HCT116 (cell line): ENCODE measurements around the gene NIM1K. TPM values are rescaled to one million over a fixed set of nuclear protein-coding genes. Genes with fewer than 3 reads are reported as not detected.

ENCODE experiments used
- ATAC-seq: fragments of 200-7000 bp; cut with Tn5 transposase; 2 replicates; pipeline ENCODE4 v1.9.1; 2020; ENCODE audit warnings: mild to moderate bottlenecking, moderate library complexity
- BruUV-seq: library from RNA; stranded (reverse); fragments of 400-500 nt; replicated peaks from 2 replicates; lab custom pipeline; 2021; lab: Mats Ljungman, UMichigan
- CTCF ChIA-PET: fragments of 300-600 bp; sonication (Branson Sonifier 250); formaldehyde crosslinking; loops from one replicate; lab custom pipeline; 2021; ENCODE audit warnings: antibody characterized with exemption; lab: Charles Lee
- POLR2A ChIA-PET: fragments of 300-600, 350-600 bp; sonication (Branson Sonifier 250); formaldehyde crosslinking; loops from one replicate; lab custom pipeline; 2021; ENCODE audit warnings: antibody characterized with exemption; lab: Charles Lee
- RAD21 ChIA-PET, 2 experiments: fragments of 300-600 bp; sonication (Branson Sonifier 250); formaldehyde crosslinking; loops; one replicate each; lab custom pipeline; 2023; ENCODE audit warnings: low total read pairs in 2 of 2; ENCODE audit not compliant: uncharacterized antibody in 2 of 2, unreplicated experiment in 2 of 2, low non-redundant PET in 1 of 2; lab: Charles Lee
- DNase-seq: peaks from one replicate; pipeline ENCODE4 v3.0.0-alpha.2; 2010; ENCODE audit warnings: low read depth, low spot score
- H2AFZ ChIP-seq: fragments of 200-600 bp; shearing (Covaris generic), sonication (generic); 2 replicates; pipeline ENCODE4 v1.6.1; 2017; ENCODE audit warnings: low read depth, mixed run types, mixed read lengths, antibody characterized with exemption, low read length; ENCODE audit not compliant: poor library complexity, severe bottlenecking
- H3K27ac ChIP-seq: 2 replicates; pipeline ENCODE4 v1.5.1; 2012; ENCODE audit warnings: low read depth, low read length
- H3K27me3 ChIP-seq: fragments of 200-600 bp; sonication (generic); 2 replicates; pipeline ENCODE4 v1.6.1; 2016; ENCODE audit warnings: mixed run types, low read length, mixed read lengths; ENCODE audit not compliant: insufficient read depth
- H3K36me3 ChIP-seq, 2 experiments: fragments of 200-500 bp in 1 of 2; fragments of 200-600 bp in 1 of 2; sonication (Bioruptor generic) in 1 of 2; sonication (generic) in 1 of 2; 2 replicates each; pipeline versions ENCODE4 v1.5.1 to v1.6.1; 2014 to 2016; ENCODE audit warnings: low read length in 2 of 2, inconsistent platforms in 1 of 2, mixed read lengths in 1 of 2, mixed run types in 1 of 2; ENCODE audit not compliant: insufficient read depth in 2 of 2, control insufficient read depth in 1 of 2
- H3K4me1 ChIP-seq, 2 experiments: fragments of 200-600 bp in 1 of 2; sonication (generic) in 1 of 2; 2 replicates each; pipeline versions ENCODE4 v1.5.1 to v1.6.1; 2012 to 2017; ENCODE audit warnings: low read length in 2 of 2, inconsistent platforms in 1 of 2, mild to moderate bottlenecking in 1 of 2, mixed read lengths in 1 of 2, mixed run types in 1 of 2, moderate library complexity in 1 of 2; ENCODE audit not compliant: insufficient read depth in 2 of 2, control insufficient read depth in 1 of 2
- H3K4me2 ChIP-seq: fragments of 200-600 bp; sonication (generic); 2 replicates; pipeline ENCODE4 v1.6.1; 2017; ENCODE audit warnings: mixed run types, low read length, mixed read lengths
- H3K4me3 ChIP-seq, 2 experiments: fragments of 200-600 bp in 1 of 2; sonication (generic) in 1 of 2; replicated peaks in 1 of 2; 2 replicates each; pipeline ENCODE4 v1.5.1; 2011 to 2016; ENCODE audit warnings: low read length in 2 of 2, control low read depth in 1 of 2, low read depth in 1 of 2, mild to moderate bottlenecking in 1 of 2, mixed read lengths in 1 of 2, mixed run types in 1 of 2
- H3K79me2 ChIP-seq: fragments of 200-600 bp; sonication (generic); 2 replicates; pipeline ENCODE4 v1.6.1; 2017; ENCODE audit warnings: mild to moderate bottlenecking, mixed run types, low read length, moderate library complexity, mixed read lengths; ENCODE audit not compliant: insufficient read depth
- H3K9ac ChIP-seq: fragments of 200-600 bp; sonication (generic); 2 replicates; pipeline ENCODE4 v1.6.1; 2016; ENCODE audit warnings: low read length, mixed read lengths
- H3K9me2 ChIP-seq: fragments of 200-600 bp; sonication (generic), shearing (Covaris generic); 2 replicates; pipeline ENCODE4 v1.6.1; 2017; ENCODE audit warnings: mixed run types, mild to moderate bottlenecking, moderate library complexity; ENCODE audit not compliant: insufficient read depth
- H3K9me3 ChIP-seq, 2 experiments: fragments of 200-500 bp in 1 of 2; fragments of 200-600 bp in 1 of 2; sonication (Bioruptor generic) in 1 of 2; sonication (generic) in 1 of 2; 2 replicates each; pipeline ENCODE4 v1.6.1; 2014 to 2017; ENCODE audit warnings: low read length in 2 of 2, mixed read lengths in 2 of 2, inconsistent platforms in 1 of 2, low read depth in 1 of 2, mild to moderate bottlenecking in 1 of 2, mixed run types in 1 of 2, moderate library complexity in 1 of 2; ENCODE audit not compliant: control insufficient read depth in 1 of 2, insufficient read depth in 1 of 2
- H4K20me1 ChIP-seq: fragments of 200-600 bp; sonication (generic), shearing (Covaris generic); 2 replicates; pipeline ENCODE4 v1.6.1; 2017; ENCODE audit warnings: mixed run types, mild to moderate bottlenecking, moderate library complexity; ENCODE audit not compliant: insufficient read depth
- CBX3 ChIP-seq: IDR thresholded peaks from 2 replicates; pipeline ENCODE4 v1.6.1; 2012; ENCODE audit warnings: low read depth
- EGR1 ChIP-seq: IDR thresholded peaks from 2 replicates; pipeline ENCODE4 v1.6.1; 2012; ENCODE audit warnings: low read depth
- ELF1 ChIP-seq: IDR thresholded peaks from 2 replicates; pipeline ENCODE4 v1.6.1; 2012; ENCODE audit warnings: low read depth, borderline replicate concordance
- EZH2phosphoT487 ChIP-seq: fragments of 200-600 bp; IDR thresholded peaks from 2 replicates; pipeline ENCODE4 v1.6.1; 2018; ENCODE audit warnings: antibody characterized with exemption, borderline replicate concordance
- POLR2A ChIP-seq: IDR thresholded peaks from 2 replicates; pipeline ENCODE4 v1.7.0; 2011; ENCODE audit warnings: borderline replicate concordance; ENCODE audit not compliant: insufficient read depth, insufficient read length; ENCODE audit errors: extremely low read depth
- SRF ChIP-seq: IDR thresholded peaks from 2 replicates; pipeline ENCODE4 v1.6.1; 2012; ENCODE audit warnings: low read depth
- YY1 ChIP-seq: IDR thresholded peaks from 2 replicates; pipeline ENCODE4 v1.6.1; 2011; ENCODE audit warnings: low read length, low read depth, moderate library complexity, mild to moderate bottlenecking; ENCODE audit not compliant: insufficient replicate concordance; ENCODE audit errors: extremely low read depth
- ZFX ChIP-seq: fragments of 450-650 bp; IDR thresholded peaks from 2 replicates; pipeline ENCODE4 v1.6.1; 2017
- intact Hi-C: fragments of 100-400 bp; cut with micrococcal nuclease; formaldehyde crosslinking; loops from 2 replicates; pipeline ENCODE4 v1.10.0; 2022
- total RNA-seq: library from RNA; stranded (reverse); gene quantifications from one replicate; pipeline ENCODE4 v1.2.1, GENCODE V29; 2021; ENCODE audit not compliant: unreplicated experiment
- TF ChIP-seq, protein P1 (sequence below): IDR thresholded peaks from 2 replicates; pipeline ENCODE4 v1.6.1; 2012
- TF ChIP-seq, protein P2 (sequence below): IDR thresholded peaks from 2 replicates; pipeline ENCODE4 v1.6.1; 2011; ENCODE audit warnings: mild to moderate bottlenecking, low read length, moderate library complexity; ENCODE audit not compliant: insufficient replicate concordance; ENCODE audit errors: extremely low read depth

NIM1K gene
- total RNA-seq, 1 experiment from 2014 or later = 0.44 TPM

DNA sequence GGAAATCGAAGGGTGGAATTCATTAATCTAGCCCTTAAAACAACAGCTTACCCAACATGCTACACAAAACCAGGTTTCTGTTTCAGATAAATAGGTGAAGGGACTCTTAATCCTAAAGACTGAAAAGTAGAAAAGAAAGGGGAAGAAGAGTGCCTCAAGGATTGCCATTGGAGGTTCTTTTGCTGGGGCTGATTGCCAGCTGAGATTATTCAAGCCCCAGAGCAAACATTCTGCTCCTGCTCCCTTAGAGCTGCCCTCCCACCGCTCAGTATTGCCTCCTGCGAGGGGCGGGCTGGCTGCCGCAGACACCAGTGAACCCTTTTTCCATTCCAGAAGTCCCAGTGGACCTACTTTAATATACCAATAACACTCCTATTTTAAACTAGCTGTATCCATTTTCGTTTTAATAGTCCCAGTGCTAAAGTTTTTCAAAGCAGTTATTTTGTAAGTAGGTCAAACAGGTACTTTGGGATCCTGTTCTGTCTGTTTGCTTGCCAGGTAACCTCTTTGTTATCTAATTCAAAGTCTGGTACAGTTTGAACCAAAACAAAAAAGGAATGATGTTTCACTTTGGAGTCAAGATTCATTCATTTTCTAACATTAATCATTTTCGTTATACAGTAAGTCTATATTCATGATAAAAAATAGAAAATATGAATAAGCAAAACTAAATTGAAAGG, 82.5 kb downstream of the NIM1K start:
- H4K20me1 ChIP-seq = no peaks in the 10 kb centered on the region; the same call in 1 of the 2 replicates
- intact Hi-C loops = no loop called here
- no TSS peak for BruUV-seq
- H3K27ac ChIP-seq = no peak overlapping the region
- CTCF ChIA-PET = no interaction called here
- no peaks in the 10 kb centered on the region for H3K9me2 ChIP-seq
- no peaks in the 10 kb centered on the region for H3K79me2 ChIP-seq
- RAD21 ChIA-PET = no interaction called here
- H3K36me3 ChIP-seq = no peaks in the 10 kb centered on the region
- TF ChIP-seq YY1 (no peak), SRF (no peak), EGR1 (no peak), EZH2phosphoT487 (no peak), CBX3 (no peak), ZFX (no peak), POLR2A (no peak), ELF1 (no peak)
- TF ChIP-seq, protein P1, sequence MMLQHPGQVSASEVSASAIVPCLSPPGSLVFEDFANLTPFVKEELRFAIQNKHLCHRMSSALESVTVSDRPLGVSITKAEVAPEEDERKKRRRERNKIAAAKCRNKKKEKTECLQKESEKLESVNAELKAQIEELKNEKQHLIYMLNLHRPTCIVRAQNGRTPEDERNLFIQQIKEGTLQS = no peak
- TF ChIP-seq, protein P2, sequence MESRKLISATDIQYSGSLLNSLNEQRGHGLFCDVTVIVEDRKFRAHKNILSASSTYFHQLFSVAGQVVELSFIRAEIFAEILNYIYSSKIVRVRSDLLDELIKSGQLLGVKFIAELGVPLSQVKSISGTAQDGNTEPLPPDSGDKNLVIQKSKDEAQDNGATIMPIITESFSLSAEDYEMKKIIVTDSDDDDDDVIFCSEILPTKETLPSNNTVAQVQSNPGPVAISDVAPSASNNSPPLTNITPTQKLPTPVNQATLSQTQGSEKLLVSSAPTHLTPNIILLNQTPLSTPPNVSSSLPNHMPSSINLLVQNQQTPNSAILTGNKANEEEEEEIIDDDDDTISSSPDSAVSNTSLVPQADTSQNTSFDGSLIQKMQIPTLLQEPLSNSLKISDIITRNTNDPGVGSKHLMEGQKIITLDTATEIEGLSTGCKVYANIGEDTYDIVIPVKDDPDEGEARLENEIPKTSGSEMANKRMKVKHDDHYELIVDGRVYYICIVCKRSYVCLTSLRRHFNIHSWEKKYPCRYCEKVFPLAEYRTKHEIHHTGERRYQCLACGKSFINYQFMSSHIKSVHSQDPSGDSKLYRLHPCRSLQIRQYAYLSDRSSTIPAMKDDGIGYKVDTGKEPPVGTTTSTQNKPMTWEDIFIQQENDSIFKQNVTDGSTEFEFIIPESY = no peak
- no peak overlapping the region for H2AFZ ChIP-seq
- H3K4me2 ChIP-seq = no peak overlapping the region
- H3K27me3 ChIP-seq = no peaks in the 10 kb centered on the region
- H3K4me3 ChIP-seq = no peak overlapping the region
- DNase-seq (no peak), ATAC-seq (no peak)
- H3K4me1 ChIP-seq = no peaks in the 10 kb centered on the region
- POLR2A ChIA-PET = no interaction called here
- H3K9me3 ChIP-seq = no peaks in the 10 kb centered on the region
- H3K9ac ChIP-seq = no peak overlapping the region
